HepG2 (cell line): ENCODE measurements around the gene DLG2. TPM values are rescaled to one million over a fixed set of nuclear protein-coding genes. Genes with fewer than 3 reads are reported as not detected.

Experiments
- AKNA ChIP-seq: sonication (generic); formaldehyde crosslinking; IDR thresholded peaks from 2 replicates; pipeline ENCODE4 v1.4.0; 2020; ENCODE audit warnings: missing genetic modification reagents, borderline replicate concordance
- FLYWCH1 ChIP-seq: sonication (generic); formaldehyde crosslinking; IDR thresholded peaks from 2 replicates; pipeline ENCODE4 v1.8.1; 2023; ENCODE audit warnings: mild to moderate bottlenecking, missing genetic modification reagents
- HNRNPH1 ChIP-seq: fragments of 200-400 bp; formaldehyde crosslinking; optimal IDR thresholded peaks from 2 replicates; pipeline ENCODE3; 2017; ENCODE audit warnings: mild to moderate bottlenecking, low read depth, low read length
- IKZF5 ChIP-seq: IDR thresholded peaks from 2 replicates; pipeline ENCODE4 v1.6.1; 2018; ENCODE audit warnings: missing genetic modification reagents, mild to moderate bottlenecking, missing compliant biosample characterization
- MZF1 ChIP-seq: sonication (generic); formaldehyde crosslinking; IDR thresholded peaks from 2 replicates; pipeline ENCODE4 v1.8.1; 2023; ENCODE audit warnings: mild to moderate bottlenecking, missing genetic modification reagents, borderline replicate concordance
- NONO ChIP-seq, 2 experiments: fragments of 450-650 bp in 1 of 2; sonication (generic) in 1 of 2; formaldehyde crosslinking in 1 of 2; IDR thresholded peaks in 1 of 2; conservative IDR thresholded peaks in 1 of 2; 2 replicates each; pipeline versions ENCODE4 v1.6.1 to v1.8.0; 2017 to 2022; ENCODE audit warnings: mild to moderate bottlenecking in 1 of 2, missing genetic modification reagents in 1 of 2, moderate library complexity in 1 of 2
- ZFX ChIP-seq: sonication (generic); formaldehyde crosslinking; IDR thresholded peaks from 2 replicates; pipeline ENCODE4 v1.4.0; 2020; ENCODE audit warnings: mild to moderate bottlenecking, low read depth, missing genetic modification reagents, moderate library complexity
- ZNF263 ChIP-seq: sonication (generic); formaldehyde crosslinking; IDR thresholded peaks from 2 replicates; pipeline ENCODE4 v1.4.0; 2020; ENCODE audit warnings: missing genetic modification reagents
- polyA plus RNA-seq, 8 experiments: library from polyadenylated mRNA; depleted of rRNA in 3 of 8; stranded (reverse) in 7 of 8; unstranded in 1 of 8; fragments of >200 nt; fragmentation: Illumina TruSeq in 4 of 8; extraction: Trizol in 4 of 8; gene quantifications; 2 replicates each; pipeline versions ENCODE4 v1.2.1 to v1.2.3, GENCODE V29; 2011 to 2016; ENCODE audit warnings: low read depth in 4 of 8, missing spikeins in 1 of 8, mixed read lengths in 1 of 8; ENCODE audit not compliant: insufficient read depth in 1 of 8
- total RNA-seq, 5 experiments: library from RNA; depleted of rRNA; stranded (reverse); fragments of >200 nt; fragmentation: Illumina TruSeq; extraction: Trizol; gene quantifications; 2 replicates each; pipeline ENCODE4 v1.2.3, GENCODE V29; 2016; ENCODE audit warnings: low read depth in 1 of 5
- TF ChIP-seq, protein P1 (sequence below): sonication (generic); formaldehyde crosslinking; IDR thresholded peaks from 2 replicates; pipeline ENCODE4 v1.4.0; 2020; ENCODE audit warnings: mild to moderate bottlenecking, missing genetic modification reagents
- TF ChIP-seq, protein P2 (sequence below): sonication (generic); formaldehyde crosslinking; IDR thresholded peaks from 2 replicates; pipeline ENCODE4 v1.4.0; 2020; ENCODE audit warnings: missing genetic modification reagents

DLG2 gene
- total and polyA plus RNA-seq, 2 of the 13 experiments (the other 11 are each of a cell fraction or from before 2014, with no cell fraction given) = 0.46 to 1.0 TPM

DNA sequence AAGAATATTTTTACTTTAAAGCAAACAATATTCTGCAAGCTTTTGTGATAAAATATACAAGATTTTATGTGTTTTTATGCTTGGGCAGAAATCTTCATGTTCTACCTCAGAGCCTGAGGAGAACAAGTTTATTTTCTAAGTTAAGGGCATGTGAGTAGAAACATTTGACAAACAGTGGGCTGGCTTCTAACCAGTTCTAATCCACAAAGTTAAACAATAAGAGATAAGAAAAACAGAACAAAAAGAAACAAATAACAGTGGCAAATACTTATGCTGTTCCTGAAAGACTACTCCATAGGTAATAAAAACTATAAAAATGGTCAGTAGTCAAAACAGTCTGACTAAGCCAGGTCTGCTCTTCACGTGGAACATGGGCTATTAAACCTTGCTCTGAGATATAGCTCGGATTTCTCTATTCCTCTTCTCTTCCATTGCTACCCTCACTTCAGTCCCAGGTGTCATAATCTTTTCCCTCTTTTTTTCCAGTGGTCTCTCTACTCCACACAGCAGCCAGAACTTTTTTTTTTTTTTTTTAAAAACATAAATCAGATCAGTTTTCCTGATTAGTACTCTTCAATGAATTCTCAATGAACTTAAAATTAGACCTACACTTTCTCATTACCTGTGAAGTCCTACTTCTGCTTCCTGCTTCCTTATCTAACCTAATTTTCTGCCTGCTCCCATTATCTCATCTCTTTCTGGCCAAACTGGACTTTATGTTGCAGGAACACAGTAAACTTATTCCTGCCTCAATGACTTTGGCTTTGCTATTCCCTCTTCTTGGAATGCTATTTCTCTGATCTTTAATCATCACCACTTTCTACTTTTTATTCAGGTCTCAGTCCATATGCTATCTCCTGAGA lies 1669.9 kb downstream of the DLG2 start (continued):
- TF ChIP-seq, protein P1, sequence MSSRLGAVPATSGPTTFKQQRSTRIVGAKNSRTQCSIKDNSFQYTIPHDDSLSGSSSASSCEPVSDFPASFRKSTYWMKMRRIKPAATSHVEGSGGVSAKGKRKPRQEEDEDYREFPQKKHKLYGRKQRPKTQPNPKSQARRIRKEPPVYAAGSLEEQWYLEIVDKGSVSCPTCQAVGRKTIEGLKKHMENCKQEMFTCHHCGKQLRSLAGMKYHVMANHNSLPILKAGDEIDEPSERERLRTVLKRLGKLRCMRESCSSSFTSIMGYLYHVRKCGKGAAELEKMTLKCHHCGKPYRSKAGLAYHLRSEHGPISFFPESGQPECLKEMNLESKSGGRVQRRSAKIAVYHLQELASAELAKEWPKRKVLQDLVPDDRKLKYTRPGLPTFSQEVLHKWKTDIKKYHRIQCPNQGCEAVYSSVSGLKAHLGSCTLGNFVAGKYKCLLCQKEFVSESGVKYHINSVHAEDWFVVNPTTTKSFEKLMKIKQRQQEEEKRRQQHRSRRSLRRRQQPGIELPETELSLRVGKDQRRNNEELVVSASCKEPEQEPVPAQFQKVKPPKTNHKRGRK = no peak
- TF ChIP-seq MZF1 (CRISPR knock-in tag) (no peak), NONO (IDR thresholded peaks at IDR 0.05) (no peak), NONO (CRISPR knock-in tag; conservative IDR thresholded peaks at IDR 0.05) (no peak), AKNA (CRISPR knock-in tag) (no peak), FLYWCH1 (CRISPR knock-in tag) (no peak), ZNF263 (no peak), HNRNPH1 (no peak), IKZF5 (CRISPR knock-in tag) (no peak), ZFX (no peak)
- TF ChIP-seq, protein P2, sequence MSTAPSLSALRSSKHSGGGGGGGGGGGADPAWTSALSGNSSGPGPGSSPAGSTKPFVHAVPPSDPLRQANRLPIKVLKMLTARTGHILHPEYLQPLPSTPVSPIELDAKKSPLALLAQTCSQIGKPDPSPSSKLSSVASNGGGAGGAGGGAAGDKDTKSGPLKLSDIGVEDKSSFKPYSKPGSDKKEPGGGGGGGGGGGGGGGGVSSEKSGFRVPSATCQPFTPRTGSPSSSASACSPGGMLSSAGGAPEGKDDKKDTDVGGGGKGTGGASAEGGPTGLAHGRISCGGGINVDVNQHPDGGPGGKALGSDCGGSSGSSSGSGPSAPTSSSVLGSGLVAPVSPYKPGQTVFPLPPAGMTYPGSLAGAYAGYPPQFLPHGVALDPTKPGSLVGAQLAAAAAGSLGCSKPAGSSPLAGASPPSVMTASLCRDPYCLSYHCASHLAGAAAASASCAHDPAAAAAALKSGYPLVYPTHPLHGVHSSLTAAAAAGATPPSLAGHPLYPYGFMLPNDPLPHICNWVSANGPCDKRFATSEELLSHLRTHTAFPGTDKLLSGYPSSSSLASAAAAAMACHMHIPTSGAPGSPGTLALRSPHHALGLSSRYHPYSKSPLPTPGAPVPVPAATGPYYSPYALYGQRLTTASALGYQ (CRISPR knock-in tag) = no peak
